Measurements from ENCODE around the gene NDUFC1. TPM values are rescaled to one million over a fixed set of nuclear protein-coding genes. Genes with fewer than 3 reads are reported as not detected.
"Not testable (repeated sequence)": the region's sequence is repeated elsewhere in the genome, so short reads cannot be mapped to it uniquely, and the experiment has no call there.

The NDUFC1 gene
- total RNA-seq, result 10 to 100 TPM; 28.1 to 29.0 TPM
- 100 to 1,000 TPM; 137 to 163 (median 140) TPM for polyA plus RNA-seq
- total RNA-seq, result 19.1 to 36.7 (median 25.8) reads per million in 6 experiments

DNA sequence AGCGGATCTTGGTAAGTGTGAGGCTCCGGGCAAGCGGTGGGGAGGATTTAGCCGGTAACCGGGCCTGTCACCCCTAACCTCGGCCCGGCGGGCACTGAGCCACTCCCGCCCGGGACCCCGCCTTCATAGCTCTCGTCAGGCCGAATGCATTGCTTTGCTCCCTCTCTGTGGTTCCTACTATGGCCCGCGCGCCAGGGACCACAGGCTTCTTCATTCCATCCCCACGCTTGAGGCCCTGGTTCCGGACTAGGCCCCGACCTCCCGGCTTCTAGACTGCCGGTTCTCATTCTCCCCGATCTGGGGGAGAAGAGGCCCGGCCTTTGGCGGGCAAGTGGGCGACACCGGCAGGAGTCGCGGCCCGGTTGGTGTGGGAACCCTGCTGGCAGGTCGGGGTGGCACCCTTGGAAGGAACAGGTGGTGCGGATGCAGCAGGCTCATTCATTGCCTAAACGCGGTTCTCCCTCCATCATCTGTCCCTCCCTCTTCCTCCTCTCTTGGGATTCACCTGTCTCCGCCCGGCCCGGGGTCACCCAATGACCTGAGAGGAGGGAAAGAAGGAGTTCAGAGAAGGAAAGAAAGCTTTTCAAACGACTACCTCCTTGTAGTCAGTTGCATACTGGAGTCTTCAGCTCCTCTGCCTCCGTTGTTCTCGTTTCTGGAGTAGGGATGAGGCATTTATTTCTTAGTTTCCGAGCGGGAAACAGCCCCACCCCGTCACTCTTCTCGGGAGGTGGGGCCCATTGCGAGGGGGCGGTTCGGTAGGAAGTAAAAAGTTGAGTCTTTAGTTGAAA, at the start of gene NDUFC1:
TSS of gene NDUFC1 (minus strand) at position 657 of the 791 bp plus-strand sequence. CDS start 6,679 bp downstream, outside the sequence.
- H3K4me1 Mint-ChIP-seq, result peaks cover 18 to 75% (median 56%) of the 10 kb centered on the region in 4 donors
- peaks cover 5 to 24% (median 9%) of the 10 kb centered on the region in 3 donors for H3K36me3 Mint-ChIP-seq
- peak within 1 kb of the TSS; percentile 96 to 100 (median 99) for H3K4me3 Mint-ChIP-seq
- DNase-seq (peak; percentile 50 to 81 (median 70)), ATAC-seq (peak; percentile 54 to 57)
- H3K27ac Mint-ChIP-seq, result peak within 1 kb of the TSS; percentile 98 to 100 (median 99)
- no peaks in the 10 kb centered on the region for H3K9me3 Mint-ChIP-seq
- POLR2A ChIA-PET, result interaction anchor here (0.5 to 5.4 kb wide), 14 partner anchors 10 to 286 kb away, joined by 3 to 41 read pairs (median 6); partner anchors contain the start of genes ELF2, NOCT, RAB33B and SETD7
- H3K27me3 Mint-ChIP-seq, result no peaks in the 10 kb centered on the region

DNA sequence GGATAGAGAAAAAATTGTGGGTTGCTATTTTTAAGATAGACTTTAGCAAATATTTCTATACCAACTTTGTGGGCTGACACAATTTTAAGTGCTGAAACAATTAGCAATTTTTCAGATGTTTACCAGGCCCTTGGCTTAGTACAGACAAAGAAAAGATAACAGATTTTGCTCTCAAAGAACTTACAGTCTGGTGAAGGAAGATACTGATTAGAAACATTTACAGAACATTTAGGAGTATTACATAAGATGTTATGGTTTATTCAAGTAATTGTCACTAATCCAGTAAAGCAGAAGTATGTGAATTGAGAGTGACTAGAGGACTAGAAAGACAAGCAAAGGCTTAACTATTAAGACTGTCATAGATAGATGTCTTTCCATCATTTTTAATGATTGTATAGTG, 35.3 kb upstream of the NDUFC1 start:
- H3K4me3 Mint-ChIP-seq, result no peak overlapping the region
- H3K4me1 Mint-ChIP-seq, result peaks cover 3 to 22% (median 14%) of the 10 kb centered on the region in 4 donors
- DNase-seq (no peak), ATAC-seq (no peak)
- peak overlapping the region in 3 of 10 donors; percentile 6 to 49 (median 41) for H3K27ac Mint-ChIP-seq
- POLR2A ChIA-PET, result no interaction called here
- no peaks in the 10 kb centered on the region for H3K9me3 Mint-ChIP-seq
- H3K27me3 Mint-ChIP-seq, result no peaks in the 10 kb centered on the region
- peaks cover 0 to 79% (median 9%) of the 10 kb centered on the region in 3 donors for H3K36me3 Mint-ChIP-seq

DNA sequence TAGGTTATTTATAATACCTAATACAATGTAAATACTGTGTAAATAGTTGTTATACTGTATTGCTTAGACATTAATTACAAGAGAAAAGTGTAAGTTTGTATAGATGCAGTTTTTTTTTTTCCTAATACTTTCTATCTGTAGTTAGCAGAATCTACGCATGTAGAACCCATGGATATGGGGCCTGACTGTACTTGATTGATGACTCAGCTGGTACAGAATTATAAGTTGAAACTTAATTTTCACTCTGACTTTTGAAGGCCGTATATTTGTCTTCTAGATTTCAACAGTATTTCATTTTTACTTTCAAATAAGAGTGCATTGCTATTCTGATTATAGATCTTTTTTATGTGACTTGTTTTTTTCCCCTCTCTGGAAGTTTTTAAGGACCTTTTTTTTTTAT, 30.8 kb upstream of the NDUFC1 start:
- no peak for ATAC-seq
- Mint-ChIP-seq H3K4me3 (no peak overlapping the region), H3K27me3 (no peaks in the 10 kb centered on the region), H3K36me3 (peaks cover 11 to 70% (median 17%) of the 10 kb centered on the region in 3 donors), H3K4me1 (peaks cover 13 to 35% (median 30%) of the 10 kb centered on the region in 4 donors), H3K27ac (peak overlapping the region in 2 of 10 donors; percentile 66 to 76), H3K9me3 (peaks cover 0 to 9% (median 2%) of the 10 kb centered on the region in 9 donors)
- DNase-seq, result no peak
- POLR2A ChIA-PET, result no interaction called here

DNA sequence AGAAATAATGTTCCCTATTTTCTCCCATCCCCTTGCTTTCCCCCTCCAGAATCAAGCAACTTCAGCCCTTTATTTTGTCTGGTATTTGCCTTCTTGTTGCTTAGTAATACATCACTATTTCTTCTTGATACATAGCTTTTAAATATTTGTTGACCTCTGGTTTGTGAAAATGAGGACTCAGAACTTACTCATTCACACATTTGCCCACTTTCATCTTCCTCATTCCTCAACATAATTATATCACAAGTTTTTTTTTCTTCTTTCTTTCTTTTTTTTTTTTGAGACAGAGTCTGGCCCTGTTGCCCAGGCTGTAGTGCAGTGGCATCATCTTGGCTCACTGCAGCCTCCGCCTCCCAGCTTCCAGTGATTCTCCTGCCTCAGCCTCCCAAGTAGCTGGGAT, 28.9 kb upstream of the NDUFC1 start:
- H3K36me3 Mint-ChIP-seq, result peaks cover 11 to 65% (median 21%) of the 10 kb centered on the region in 3 donors
- peaks cover 11 to 37% (median 27%) of the 10 kb centered on the region in 4 donors for H3K4me1 Mint-ChIP-seq

DNA sequence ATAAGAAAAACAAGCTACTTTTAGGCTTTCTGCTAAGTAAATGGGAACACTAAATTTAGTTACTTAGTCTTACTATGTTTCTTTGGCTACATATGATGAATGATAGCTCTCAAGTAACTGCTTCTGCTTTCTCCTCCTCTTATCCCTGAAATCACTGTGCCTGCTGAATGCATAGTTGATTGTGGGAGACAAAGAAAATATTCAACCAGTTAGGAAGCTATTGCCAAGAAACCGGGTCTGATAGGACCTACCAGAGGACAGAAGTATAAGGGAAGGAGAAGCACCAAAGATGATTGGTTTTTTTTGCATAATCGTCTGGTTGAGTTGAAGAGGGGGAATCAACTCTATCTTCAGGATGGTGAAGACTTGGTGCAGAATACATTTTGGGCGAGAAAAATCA, 28.0 kb upstream of the NDUFC1 start:
- Mint-ChIP-seq H3K9me3 (peaks cover 0 to 9% (median 2%) of the 10 kb centered on the region in 9 donors), H3K36me3 (peaks cover 11 to 57% (median 21%) of the 10 kb centered on the region in 3 donors), H3K4me1 (peaks cover 11 to 44% (median 30%) of the 10 kb centered on the region in 4 donors), H3K4me3 (peak overlapping the region in 1 of 10 donors; percentile 40), H3K27me3 (no peaks in the 10 kb centered on the region), H3K27ac (peak overlapping the region in 6 of 10 donors; percentile 4 to 49 (median 14))
- POLR2A ChIA-PET, result no interaction called here
- ATAC-seq (no peak), DNase-seq (no peak)

More for the DNA sequence above, 28.9 kb upstream of the NDUFC1 start:
- H3K4me3 Mint-ChIP-seq, result peak overlapping the region in 1 of 10 donors; percentile 57
- peak overlapping the region in 4 of 10 donors; percentile 11 to 60 (median 49) for H3K27ac Mint-ChIP-seq
- H3K27me3 Mint-ChIP-seq, result no peaks in the 10 kb centered on the region
- DNase-seq (no peak), ATAC-seq (no peak)
- POLR2A ChIA-PET, result no interaction called here
- H3K9me3 Mint-ChIP-seq, result peaks cover 0 to 9% (median 2%) of the 10 kb centered on the region in 9 donors

DNA sequence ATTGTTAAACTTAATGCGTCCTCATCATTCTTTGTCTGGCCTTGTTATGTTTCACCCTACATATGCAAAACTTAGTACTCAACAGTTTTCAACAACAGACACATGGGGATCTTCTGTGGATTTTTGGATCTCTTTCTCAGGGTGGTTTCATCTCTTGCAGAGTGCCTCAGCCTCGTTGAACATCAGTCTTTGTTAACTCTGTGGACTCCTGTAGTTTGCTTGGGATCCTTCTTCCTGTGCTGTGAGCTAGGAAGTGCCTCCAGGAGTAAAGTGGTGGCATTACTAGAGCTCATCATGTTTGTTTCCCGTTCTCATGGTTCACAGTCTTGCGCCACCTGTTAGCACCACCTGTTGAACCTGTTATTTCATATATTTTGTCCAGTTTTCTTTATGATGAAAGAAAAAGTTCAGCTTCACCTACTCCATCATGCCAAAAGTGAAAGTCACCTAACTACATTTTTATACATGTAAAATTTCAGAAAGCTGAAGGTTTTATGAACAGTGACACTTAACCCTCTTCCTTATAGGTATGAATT, 27.5 kb upstream of the NDUFC1 start:
- no peaks in the 10 kb centered on the region for H3K27me3 Mint-ChIP-seq
- POLR2A ChIA-PET, result no interaction called here
- H3K36me3 Mint-ChIP-seq, result peaks cover 11 to 55% (median 21%) of the 10 kb centered on the region in 3 donors
- H3K9me3 Mint-ChIP-seq, result peaks cover 0 to 9% (median 2%) of the 10 kb centered on the region in 9 donors
- H3K4me3 Mint-ChIP-seq, result peak overlapping the region in 5 of 10 donors; percentile 8 to 40 (median 27)
- H3K27ac Mint-ChIP-seq, result peak overlapping the region in 6 of 10 donors; percentile 15 to 58 (median 40)
- DNase-seq (no peak), ATAC-seq (no peak)
- peaks cover 15 to 46% (median 34%) of the 10 kb centered on the region in 4 donors for H3K4me1 Mint-ChIP-seq

DNA sequence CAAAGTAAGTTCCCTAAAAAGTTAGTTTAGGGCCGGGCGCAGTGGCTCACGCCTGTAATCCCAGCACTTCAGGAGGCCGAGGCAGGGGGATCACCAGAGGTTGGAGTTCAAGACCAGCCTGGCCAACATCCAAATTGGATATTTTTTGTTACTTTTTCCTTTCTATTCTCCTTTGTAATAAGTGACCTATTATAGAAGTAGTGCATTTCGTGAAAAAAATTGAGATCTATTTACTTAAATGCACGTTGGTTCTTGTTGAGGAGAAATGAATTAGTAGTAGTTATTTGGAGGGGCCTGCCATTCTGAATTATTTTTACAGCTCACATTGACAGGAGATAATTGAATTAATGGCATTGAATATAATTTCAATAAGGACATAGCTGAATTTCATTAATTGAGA, 22.3 kb upstream of the NDUFC1 start:
- POLR2A ChIA-PET, result no interaction called here
- Mint-ChIP-seq H3K27ac (peak overlapping the region in 4 of 10 donors; percentile 16 to 63 (median 49)), H3K36me3 (peaks cover 7 to 44% (median 20%) of the 10 kb centered on the region in 3 donors), H3K4me3 (no peak overlapping the region), H3K4me1 (peaks cover 25 to 63% (median 57%) of the 10 kb centered on the region in 4 donors), H3K9me3 (peaks cover 0 to 7% (median 2%) of the 10 kb centered on the region in 9 donors), H3K27me3 (no peaks in the 10 kb centered on the region)
- DNase-seq (no peak), ATAC-seq (no peak)

DNA sequence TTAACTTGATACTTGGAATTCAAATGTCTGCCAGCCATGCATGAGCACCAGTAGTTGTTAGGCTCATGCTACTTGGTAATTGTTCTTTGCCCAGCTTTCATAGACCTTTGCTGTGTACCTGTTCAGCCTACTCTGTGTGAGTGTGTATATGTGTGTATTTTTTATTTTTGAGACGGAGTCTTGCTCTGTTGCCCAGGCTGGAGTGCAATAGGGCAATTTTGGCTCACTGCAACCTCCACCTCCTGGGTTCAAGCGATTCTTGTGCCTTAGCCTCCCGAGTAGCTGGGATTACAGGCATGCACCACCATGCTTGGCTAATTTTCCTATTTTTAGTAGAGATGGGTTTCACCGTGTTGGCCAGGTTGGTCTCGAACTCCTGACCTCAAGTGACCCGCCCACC, 20.3 kb upstream of the NDUFC1 start:
- peaks cover 0 to 24% (median 4%) of the 10 kb centered on the region in 3 donors for H3K36me3 Mint-ChIP-seq
- H3K27ac Mint-ChIP-seq, result peak overlapping the region in 5 of 10 donors; percentile 1 to 44 (median 20)

DNA sequence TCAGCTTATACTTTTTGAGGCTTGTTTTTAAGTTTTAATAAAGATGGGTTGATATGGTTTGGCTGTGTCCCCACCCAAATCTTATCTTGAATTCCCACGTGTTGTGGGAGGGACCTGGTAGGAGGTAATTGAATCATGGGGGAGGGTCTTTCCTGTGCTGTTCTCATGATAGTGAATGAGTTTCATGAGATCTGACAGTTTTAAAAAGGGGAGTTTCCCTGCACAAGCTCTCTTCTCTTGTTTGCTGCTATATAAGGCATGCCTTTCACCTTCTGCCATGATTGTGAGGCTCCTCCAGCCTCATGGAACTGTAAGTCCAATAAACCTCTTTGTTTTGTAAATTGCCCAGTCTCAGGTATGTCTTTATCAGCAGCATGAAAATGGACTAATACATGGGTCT, 19.8 kb upstream of the NDUFC1 start:
- Mint-ChIP-seq H3K27ac (peak overlapping the region in 4 of 10 donors; percentile 1 to 59 (median 22)), H3K36me3 (peaks cover 0 to 22% (median 4%) of the 10 kb centered on the region in 3 donors), H3K4me1 (peaks cover 26 to 74% (median 66%) of the 10 kb centered on the region in 4 donors), H3K4me3 (peak overlapping the region in 1 of 10 donors; percentile 24)
- ATAC-seq, DNase-seq, H3K27me3 Mint-ChIP-seq, POLR2A ChIA-PET, H3K9me3 Mint-ChIP-seq: not testable (repeated sequence)

More for the DNA sequence above, 20.3 kb upstream of the NDUFC1 start:
- Mint-ChIP-seq H3K4me3 (peak overlapping the region in 3 of 10 donors; percentile 24 to 42 (median 24)), H3K4me1 (peaks cover 24 to 71% (median 61%) of the 10 kb centered on the region in 4 donors)
- POLR2A ChIA-PET, H3K9me3 Mint-ChIP-seq, H3K27me3 Mint-ChIP-seq, DNase-seq, ATAC-seq: not testable (repeated sequence)

DNA sequence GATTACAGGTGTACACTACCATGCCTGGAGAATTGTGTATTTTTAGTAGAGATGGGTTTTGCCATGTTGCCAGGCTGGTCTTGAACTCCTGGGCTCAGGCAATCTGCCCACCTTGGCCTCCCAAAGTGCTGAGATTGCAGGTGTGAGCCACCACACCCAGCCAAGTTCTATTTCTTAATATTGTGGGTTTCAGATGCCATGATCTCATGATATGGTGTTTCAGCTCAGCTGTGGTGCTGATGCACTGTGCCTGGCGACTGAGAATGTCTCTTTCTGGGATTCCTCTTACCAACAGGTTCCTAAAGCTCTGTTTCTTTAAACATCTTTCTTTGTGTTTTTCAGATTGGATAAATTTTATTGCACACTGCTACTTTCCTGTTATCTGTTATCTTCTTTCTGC, 17.3 kb upstream of the NDUFC1 start:
- no peak for DNase-seq
- H3K9me3 Mint-ChIP-seq, result peaks cover 0 to 3% (median 0%) of the 10 kb centered on the region in 9 donors
- H3K27me3 Mint-ChIP-seq, result no peaks in the 10 kb centered on the region
- POLR2A ChIA-PET, result no interaction called here
- H3K36me3 Mint-ChIP-seq, result peaks cover 0 to 18% (median 4%) of the 10 kb centered on the region in 3 donors
- ATAC-seq, result no peak
- peak overlapping the region in 1 of 10 donors; percentile 23 for H3K4me3 Mint-ChIP-seq
- H3K4me1 Mint-ChIP-seq, result peaks cover 32 to 81% (median 80%) of the 10 kb centered on the region in 4 donors
- H3K27ac Mint-ChIP-seq, result peak overlapping the region in 4 of 10 donors; percentile 22 to 70 (median 55)

DNA sequence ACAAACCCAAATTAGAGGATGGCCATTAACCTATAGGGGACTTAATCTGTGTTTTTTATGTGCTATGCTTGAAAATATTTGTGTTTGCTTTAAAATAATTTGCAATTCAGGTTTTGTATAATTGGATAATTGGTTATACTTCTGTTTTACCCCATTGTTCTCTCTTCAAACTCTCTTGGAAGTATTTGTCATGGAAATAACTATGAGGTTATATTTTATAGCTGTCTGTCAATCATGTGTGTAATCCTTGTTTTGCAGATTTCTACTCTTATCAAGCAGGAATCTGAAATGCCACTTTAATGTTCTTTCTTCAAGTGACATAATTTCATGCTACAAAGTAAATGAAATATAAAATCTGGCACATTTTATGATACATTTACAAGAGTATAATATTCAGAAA, 15.4 kb upstream of the NDUFC1 start:
- Mint-ChIP-seq H3K4me3 (no peak overlapping the region), H3K4me1 (peaks cover 25 to 82% (median 78%) of the 10 kb centered on the region in 4 donors), H3K27me3 (no peaks in the 10 kb centered on the region), H3K9me3 (peaks cover 0 to 3% (median 0%) of the 10 kb centered on the region in 9 donors), H3K36me3 (peaks cover 0 to 25% (median 4%) of the 10 kb centered on the region in 3 donors), H3K27ac (peak overlapping the region in 3 of 10 donors; percentile 35 to 90 (median 60))
- POLR2A ChIA-PET, result no interaction called here
- DNase-seq (no peak), ATAC-seq (no peak)

DNA sequence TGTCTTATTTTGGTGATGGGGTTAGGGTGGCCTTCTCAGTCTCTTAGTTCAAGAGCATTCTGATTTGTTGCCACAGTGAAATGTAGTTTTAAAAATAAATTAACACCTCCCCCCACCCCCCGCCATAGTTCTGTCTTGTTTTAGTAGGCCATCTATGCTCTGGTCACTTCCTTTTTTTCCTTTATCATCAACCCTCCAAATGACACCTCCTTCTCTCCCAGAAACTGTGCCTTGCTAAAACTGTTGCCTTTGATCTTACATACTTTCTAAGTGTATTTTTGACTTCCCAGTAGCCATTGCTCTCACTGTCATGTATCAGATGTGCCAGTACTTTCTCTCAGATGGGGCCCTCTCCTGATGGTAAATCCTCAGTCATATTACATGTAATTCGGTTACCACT, 14.5 kb upstream of the NDUFC1 start:
- DNase-seq (no peak), ATAC-seq (no peak)
- Mint-ChIP-seq H3K9me3 (no peaks in the 10 kb centered on the region), H3K27me3 (no peaks in the 10 kb centered on the region), H3K4me3 (peak overlapping the region in 6 of 10 donors; percentile 3 to 74 (median 17)), H3K4me1 (peaks cover 28 to 83% (median 78%) of the 10 kb centered on the region in 4 donors), H3K27ac (peak overlapping the region in 7 of 10 donors; percentile 1 to 90 (median 41)), H3K36me3 (peaks cover 0 to 23% (median 2%) of the 10 kb centered on the region in 3 donors)
- POLR2A ChIA-PET, result no interaction called here

All from naive thymus-derived CD8-positive, alpha-beta T cell (primary cell).